OCI-LY7 (cell line): ENCODE data around the gene PTGES. TPM values are rescaled to one million over a fixed set of nuclear protein-coding genes. Genes with fewer than 3 reads are reported as not detected.

Source experiments
- BruUV-seq: library from RNA; stranded (reverse); fragments of 400-500 nt; replicated peaks from 2 replicates; lab custom pipeline; 2021; lab: Mats Ljungman, UMichigan
- CTCF ChIA-PET: fragments of 300-600 bp; sonication (Branson Sonifier 250); formaldehyde crosslinking; loops from one replicate; lab custom pipeline; 2022; ENCODE audit warnings: antibody characterized with exemption; ENCODE audit not compliant: unreplicated experiment; lab: Charles Lee
- POLR2A ChIA-PET: fragments of 300-600 bp; sonication (Branson Sonifier 250); formaldehyde crosslinking; loops from one replicate; lab custom pipeline; 2022; ENCODE audit warnings: antibody characterized with exemption; lab: Charles Lee
- DNase-seq: peaks from one replicate; pipeline ENCODE4 v3.0.0-alpha.2; 2015; ENCODE audit warnings: low spot score
- H2AFZ ChIP-seq: fragments of 200-600 bp; sonication (generic), shearing (Covaris generic); 2 replicates; pipeline ENCODE4 v1.6.1; 2014; ENCODE audit warnings: mild to moderate bottlenecking, antibody characterized with exemption, low read length, moderate library complexity
- H3K27ac ChIP-seq: fragments of 200-600 bp; sonication (generic); 2 replicates; pipeline ENCODE4 v1.5.1; 2014; ENCODE audit warnings: mixed run types, low read depth, mild to moderate bottlenecking, moderate library complexity, low read length, inconsistent platforms; ENCODE audit not compliant: poor library complexity, severe bottlenecking
- H3K36me3 ChIP-seq: fragments of 200-600 bp; sonication (generic); 2 replicates; pipeline ENCODE4 v1.6.1; 2014; ENCODE audit warnings: mild to moderate bottlenecking, antibody characterized with exemption, low read length, moderate library complexity, mixed read lengths; ENCODE audit not compliant: insufficient read depth
- H3K4me1 ChIP-seq: fragments of 200-600 bp; sonication (generic); 2 replicates; pipeline ENCODE4 v1.5.1; 2014; ENCODE audit warnings: mild to moderate bottlenecking, low read length; ENCODE audit not compliant: insufficient read depth, poor library complexity, severe bottlenecking
- H3K4me2 ChIP-seq: fragments of 200-600 bp; sonication (generic); 2 replicates; pipeline ENCODE4 v1.6.1; 2014; ENCODE audit warnings: mild to moderate bottlenecking, low read length
- H3K4me3 ChIP-seq: fragments of 200-600 bp; sonication (generic); 2 replicates; pipeline ENCODE4 v1.5.1; 2014; ENCODE audit warnings: mild to moderate bottlenecking, low read depth, low read length; ENCODE audit not compliant: poor library complexity, severe bottlenecking
- H3K79me2 ChIP-seq: fragments of 200-600 bp; sonication (generic); 2 replicates; pipeline ENCODE4 v1.6.1; 2016; ENCODE audit warnings: low read depth, mild to moderate bottlenecking, low read length, moderate library complexity, mixed read lengths; ENCODE audit not compliant: insufficient read depth
- H3K9me2 ChIP-seq: fragments of 200-600 bp; sonication (generic); 2 replicates; pipeline ENCODE4 v1.6.1; 2016; ENCODE audit warnings: mild to moderate bottlenecking, low read length, mixed read lengths; ENCODE audit not compliant: insufficient read depth
- H3K9me3 ChIP-seq: fragments of 200-600 bp; sonication (generic); 2 replicates; pipeline ENCODE4 v1.6.1; 2014; ENCODE audit warnings: mild to moderate bottlenecking, mixed run types, low read length, mixed read lengths
- H4K20me1 ChIP-seq: fragments of 200-600 bp; sonication (generic); 2 replicates; pipeline ENCODE4 v1.6.1; 2014; ENCODE audit warnings: mild to moderate bottlenecking, antibody characterized with exemption, low read length, moderate library complexity, mixed read lengths; ENCODE audit not compliant: insufficient read depth
- EZH2phosphoT487 ChIP-seq: fragments of 200-600 bp; sonication (generic); IDR thresholded peaks from 2 replicates; pipeline ENCODE4 v1.6.1; 2018; ENCODE audit warnings: low read depth, borderline replicate concordance, mild to moderate bottlenecking, mixed run types, antibody characterized with exemption, low read length, moderate library complexity, mixed read lengths
- intact Hi-C: fragments of 100-400 bp; cut with micrococcal nuclease; formaldehyde crosslinking; loops from one replicate; pipeline ENCODE4 v1.10.0; 2022; ENCODE audit not compliant: unreplicated experiment
- total RNA-seq, 2 experiments: library from RNA; depleted of rRNA in 1 of 2; stranded (reverse); fragments of >200 nt in 1 of 2; shearing (Covaris generic) in 1 of 2; gene quantifications; 2 replicates each; pipeline ENCODE4 v1.2.3, GENCODE V29; 2014 to 2022
- TF ChIP-seq, protein P1 (sequence below): fragments of 200-600 bp; sonication (generic); conservative IDR thresholded peaks from 2 replicates; pipeline ENCODE4 v1.5.1; 2014; ENCODE audit warnings: mild to moderate bottlenecking, antibody characterized with exemption, low read length, moderate library complexity, mixed read lengths

Gene PTGES
- total RNA-seq, 2 experiments from 2014 or later: not detected

DNA sequence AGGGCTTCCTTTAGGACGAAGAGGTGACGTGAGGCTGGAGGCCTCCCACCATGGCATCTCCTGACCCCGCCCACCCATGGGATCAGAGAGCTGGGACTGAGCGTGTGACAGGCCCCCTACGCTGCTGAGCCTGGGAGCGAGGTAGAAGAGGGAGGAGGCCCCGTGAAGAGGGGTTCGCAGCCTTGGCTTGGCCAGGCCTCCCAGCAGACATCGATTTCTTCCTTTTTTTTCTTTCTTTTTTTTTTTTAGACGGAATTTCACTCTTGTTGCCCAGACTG, 39.5 kb downstream of the PTGES start:
- H4K20me1 ChIP-seq: no peaks in the 10 kb centered on the region
- H3K4me1 ChIP-seq: peaks cover 10% of the 10 kb centered on the region
- CTCF ChIA-PET: no interaction called here
- POLR2A ChIA-PET: no interaction called here
- TF ChIP-seq, protein P1, sequence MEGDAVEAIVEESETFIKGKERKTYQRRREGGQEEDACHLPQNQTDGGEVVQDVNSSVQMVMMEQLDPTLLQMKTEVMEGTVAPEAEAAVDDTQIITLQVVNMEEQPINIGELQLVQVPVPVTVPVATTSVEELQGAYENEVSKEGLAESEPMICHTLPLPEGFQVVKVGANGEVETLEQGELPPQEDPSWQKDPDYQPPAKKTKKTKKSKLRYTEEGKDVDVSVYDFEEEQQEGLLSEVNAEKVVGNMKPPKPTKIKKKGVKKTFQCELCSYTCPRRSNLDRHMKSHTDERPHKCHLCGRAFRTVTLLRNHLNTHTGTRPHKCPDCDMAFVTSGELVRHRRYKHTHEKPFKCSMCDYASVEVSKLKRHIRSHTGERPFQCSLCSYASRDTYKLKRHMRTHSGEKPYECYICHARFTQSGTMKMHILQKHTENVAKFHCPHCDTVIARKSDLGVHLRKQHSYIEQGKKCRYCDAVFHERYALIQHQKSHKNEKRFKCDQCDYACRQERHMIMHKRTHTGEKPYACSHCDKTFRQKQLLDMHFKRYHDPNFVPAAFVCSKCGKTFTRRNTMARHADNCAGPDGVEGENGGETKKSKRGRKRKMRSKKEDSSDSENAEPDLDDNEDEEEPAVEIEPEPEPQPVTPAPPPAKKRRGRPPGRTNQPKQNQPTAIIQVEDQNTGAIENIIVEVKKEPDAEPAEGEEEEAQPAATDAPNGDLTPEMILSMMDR: no peak
- no peak for TF ChIP-seq EZH2phosphoT487
- DNase-seq: no peak
- no peak overlapping the region for H3K4me3 ChIP-seq
- H3K9me2 ChIP-seq: no peaks in the 10 kb centered on the region
- no peaks in the 10 kb centered on the region for H3K36me3 ChIP-seq
- BruUV-seq: no TSS peak
- no peak overlapping the region for H3K27ac ChIP-seq
- H3K4me2 ChIP-seq: no peak overlapping the region
- no peaks in the 10 kb centered on the region for H3K9me3 ChIP-seq
- no peak overlapping the region for H2AFZ ChIP-seq
- no peaks in the 10 kb centered on the region for H3K79me2 ChIP-seq
- intact Hi-C loops: no loop called here

DNA sequence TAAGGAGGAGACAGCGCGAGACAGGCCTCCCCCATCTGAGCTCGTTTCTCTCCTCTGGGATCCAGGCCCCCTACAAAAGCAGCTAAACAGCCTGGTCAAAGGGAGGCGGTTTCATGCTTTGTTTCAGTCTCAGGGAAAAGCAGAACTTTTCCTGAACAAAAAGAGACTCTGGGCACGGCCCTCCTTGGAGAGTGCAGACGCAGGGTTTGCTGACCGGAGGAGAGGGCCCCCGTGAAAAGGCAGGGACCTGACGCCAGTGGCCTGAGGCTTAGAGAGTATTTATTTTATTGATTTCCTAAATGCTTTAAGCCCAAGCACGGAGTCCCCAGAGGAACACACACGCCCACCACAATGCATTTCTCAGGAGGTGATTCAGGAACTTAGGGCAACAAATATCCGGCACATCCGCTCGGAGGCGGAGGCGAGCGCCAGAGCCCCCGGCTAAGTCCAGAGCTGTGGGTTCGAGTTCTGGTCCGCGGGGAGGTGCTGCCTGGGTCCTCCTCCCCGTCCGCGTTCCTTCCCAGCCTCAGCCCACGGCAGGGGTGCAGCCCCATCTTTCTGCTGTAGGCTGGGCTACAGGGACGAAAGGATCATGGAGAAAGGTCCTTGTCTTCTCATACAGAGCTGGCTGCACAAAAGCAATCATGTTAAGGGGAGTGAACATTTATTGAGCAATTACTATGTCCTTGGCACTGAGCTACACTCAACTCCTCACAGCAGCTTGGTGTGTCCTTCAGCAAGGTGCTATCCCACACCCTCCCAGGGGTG, 40.0 kb downstream of the PTGES start:
- no peak for DNase-seq
- Histone ChIP-seq H3K4me3 (no peak overlapping the region), H3K9me3 (no peaks in the 10 kb centered on the region), H3K79me2 (no peaks in the 10 kb centered on the region), H4K20me1 (no peaks in the 10 kb centered on the region), H3K4me2 (no peak overlapping the region), H3K36me3 (no peaks in the 10 kb centered on the region), H3K9me2 (no peaks in the 10 kb centered on the region), H3K27ac (no peak overlapping the region), H3K4me1 (peaks cover 10% of the 10 kb centered on the region), H2AFZ (no peak overlapping the region)
- ChIA-PET POLR2A (no interaction called here), CTCF (no interaction called here)
- TF ChIP-seq EZH2phosphoT487: no peak
- TF ChIP-seq, protein P1: no peak
- intact Hi-C loops: no loop called here
- BruUV-seq: no TSS peak

DNA sequence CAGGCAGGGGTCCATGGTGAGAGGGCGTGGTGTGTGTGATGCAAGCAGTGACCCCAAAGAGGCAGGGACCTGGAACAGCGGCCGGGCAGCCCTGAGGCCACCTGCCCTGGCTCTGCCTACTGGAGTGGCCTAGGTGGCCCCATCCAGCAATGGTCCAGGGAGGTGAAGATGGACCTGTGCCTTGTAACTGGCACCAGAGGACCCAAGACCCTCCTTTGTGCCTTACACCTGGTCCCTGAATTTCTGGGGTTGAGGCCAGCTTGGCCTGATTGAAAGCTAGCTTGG, 42.7 kb downstream of the PTGES start:
- POLR2A ChIA-PET: no interaction called here
- intact Hi-C loops: no loop called here
- H2AFZ ChIP-seq: no peak overlapping the region
- H3K4me1 ChIP-seq: peaks cover 10% of the 10 kb centered on the region
- H3K36me3 ChIP-seq: no peaks in the 10 kb centered on the region
- H3K4me3 ChIP-seq: no peak overlapping the region
- H4K20me1 ChIP-seq: no peaks in the 10 kb centered on the region
- no peak overlapping the region for H3K4me2 ChIP-seq
- H3K9me2 ChIP-seq: no peaks in the 10 kb centered on the region
- TF ChIP-seq EZH2phosphoT487: no peak
- TF ChIP-seq, protein P1: no peak
- BruUV-seq: no TSS peak
- no peak overlapping the region for H3K27ac ChIP-seq
- DNase-seq: no peak
- CTCF ChIA-PET: no interaction called here
- no peaks in the 10 kb centered on the region for H3K79me2 ChIP-seq
- H3K9me3 ChIP-seq: no peaks in the 10 kb centered on the region
